HuH-7 (cell line): ENCODE measurements around the gene GXYLT1.
"Not testable (repeated sequence)": the region's sequence is repeated elsewhere in the genome, so short reads cannot be mapped to it uniquely, and the experiment has no call there.

Experiments
- DNase-seq: peaks from one replicate; pipeline ENCODE4 v3.0.0; 2011; ENCODE audit warnings: low spot score

Gene GXYLT1, protein sequence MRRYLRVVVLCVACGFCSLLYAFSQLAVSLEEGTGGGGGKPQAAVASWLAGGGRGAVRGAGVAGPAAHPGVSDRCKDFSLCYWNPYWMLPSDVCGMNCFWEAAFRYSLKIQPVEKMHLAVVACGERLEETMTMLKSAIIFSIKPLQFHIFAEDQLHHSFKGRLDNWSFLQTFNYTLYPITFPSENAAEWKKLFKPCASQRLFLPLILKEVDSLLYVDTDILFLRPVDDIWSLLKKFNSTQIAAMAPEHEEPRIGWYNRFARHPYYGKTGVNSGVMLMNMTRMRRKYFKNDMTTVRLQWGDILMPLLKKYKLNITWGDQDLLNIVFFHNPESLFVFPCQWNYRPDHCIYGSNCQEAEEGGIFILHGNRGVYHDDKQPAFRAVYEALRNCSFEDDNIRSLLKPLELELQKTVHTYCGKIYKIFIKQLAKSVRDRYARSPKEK

DNA sequence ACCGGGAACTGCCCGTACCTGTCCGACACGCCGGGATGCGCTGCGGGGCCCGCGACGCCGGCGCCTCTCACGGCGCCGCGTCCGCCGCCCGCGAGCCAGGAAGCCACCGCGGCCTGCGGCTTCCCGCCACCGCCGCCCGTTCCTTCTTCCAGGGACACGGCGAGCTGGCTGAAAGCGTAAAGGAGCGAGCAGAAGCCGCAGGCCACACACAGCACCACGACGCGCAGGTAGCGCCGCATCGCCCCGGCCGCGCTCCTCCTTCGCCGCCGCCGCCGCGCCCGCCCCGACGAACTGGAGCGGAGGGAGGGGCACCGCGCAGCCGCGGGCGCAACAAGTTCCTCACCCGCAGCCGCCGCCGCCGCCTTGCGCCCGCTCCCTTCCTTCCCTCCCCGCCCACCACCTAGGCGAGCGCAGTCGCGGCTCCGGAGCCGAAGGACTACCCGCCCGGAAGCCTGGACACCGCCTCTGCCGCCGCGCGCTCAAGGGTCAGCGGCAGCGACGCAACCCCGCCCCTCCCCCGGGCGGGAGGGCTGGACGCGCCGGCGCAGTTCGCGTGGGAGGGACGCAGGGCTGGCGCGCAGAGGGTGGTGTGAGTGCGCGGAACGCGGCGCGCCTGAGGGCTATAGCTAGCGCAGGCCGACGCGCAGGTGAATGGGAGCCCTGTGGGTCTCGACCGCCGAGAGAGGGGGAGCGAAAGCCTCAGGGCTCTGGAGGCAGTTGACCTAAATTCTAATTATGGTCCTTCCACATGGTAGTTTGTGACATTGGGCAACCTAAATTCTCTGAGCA, at the start of gene GXYLT1:
GXYLT1 (minus strand) TSS at position 467 of the 789 bp plus-strand sequence; CDS start at position 239, 228 bp downstream.
- peak; percentile 91 for DNase-seq

GRCh38 chr12:42192686-42193085, 48.0 kb upstream of the GXYLT1 start:
- DNase-seq, result no peak

DNA sequence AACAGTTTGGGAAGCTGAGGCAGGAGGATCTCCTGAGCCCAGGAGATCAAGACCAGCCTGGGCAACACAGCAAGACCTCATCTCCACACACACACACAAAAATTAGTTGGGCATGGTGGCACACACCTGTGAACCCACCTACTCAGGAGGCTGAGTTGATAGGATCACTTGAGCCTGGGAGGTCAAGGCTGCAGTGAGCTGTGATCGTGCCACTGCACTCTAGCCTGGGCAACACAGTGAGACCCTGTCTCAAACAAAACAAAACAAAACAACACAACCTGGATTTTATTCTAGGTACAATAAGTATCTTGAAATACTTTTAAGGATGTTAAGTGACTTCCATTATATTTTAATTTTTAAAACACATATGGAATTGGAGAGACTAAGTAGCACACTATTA, 47.6 kb upstream of the GXYLT1 start:
- DNase-seq, result no peak

GRCh38 chr12:42190376-42190775, 45.7 kb upstream of the GXYLT1 start:
- DNase-seq, result no peak

- not testable (repeated sequence) for DNase-seq
These were observed 43.6 kb upstream of the GXYLT1 start for GRCh38 chr12:42188275-42188674.

GRCh38 chr12:42187799-42188198, 43.1 kb upstream of the GXYLT1 start:
- no peak for DNase-seq

GRCh38 chr12:42186793-42187192, 42.1 kb upstream of the GXYLT1 start:
- no peak for DNase-seq

- DNase-seq, result no peak
These were observed 37.7 kb upstream of the GXYLT1 start for GRCh38 chr12:42182394-42182793.

DNA sequence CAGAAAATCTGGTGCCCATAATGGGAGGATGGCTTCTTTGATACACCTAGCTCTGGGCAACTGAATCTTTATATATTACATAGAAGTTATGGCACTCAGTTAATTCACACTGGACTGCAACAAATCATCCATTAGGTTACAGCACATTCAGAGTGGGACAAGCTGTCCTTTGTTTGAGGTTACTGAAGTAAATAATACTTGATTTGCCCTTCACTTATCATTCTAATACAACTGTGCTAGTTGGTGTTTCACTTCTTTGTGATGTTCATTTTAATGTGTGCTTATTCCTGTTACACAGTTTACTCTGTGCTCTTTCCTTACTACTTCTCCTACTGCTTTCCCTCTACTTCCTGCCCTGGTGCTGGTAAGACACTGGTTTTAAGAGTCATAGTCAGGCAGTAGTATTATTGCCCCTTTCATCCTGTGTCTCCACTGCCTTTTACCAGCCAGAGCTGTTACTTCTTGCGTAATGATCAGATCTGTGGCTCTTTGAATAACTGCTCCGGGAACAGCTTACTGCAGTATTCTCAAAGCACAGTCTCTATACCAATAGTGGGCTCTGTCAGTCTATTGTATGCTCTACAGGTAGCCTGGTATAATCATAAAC, 36.4 kb upstream of the GXYLT1 start:
- peak; percentile 56 for DNase-seq

GRCh38 chr12:42178101-42178500, 33.4 kb upstream of the GXYLT1 start:
- DNase-seq, result no peak

DNA sequence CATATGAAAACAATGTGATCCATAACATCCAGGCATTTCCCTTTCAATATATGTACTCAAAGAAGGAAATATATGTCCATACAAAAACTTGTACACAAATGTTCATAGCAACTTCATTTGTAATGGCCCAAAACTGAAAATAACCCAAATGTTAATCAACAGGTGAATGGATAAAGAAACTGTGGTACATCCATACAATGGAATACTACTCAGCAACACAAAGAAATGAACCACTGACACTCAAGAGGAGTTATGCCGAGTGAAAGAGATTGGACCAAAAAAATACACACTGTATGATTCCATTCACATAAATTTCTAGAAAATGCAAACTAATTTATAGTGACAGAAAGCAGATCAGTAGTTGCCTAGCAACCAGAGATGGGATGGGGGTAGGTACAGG, 30.3 kb upstream of the GXYLT1 start:
- no peak for DNase-seq

DNA sequence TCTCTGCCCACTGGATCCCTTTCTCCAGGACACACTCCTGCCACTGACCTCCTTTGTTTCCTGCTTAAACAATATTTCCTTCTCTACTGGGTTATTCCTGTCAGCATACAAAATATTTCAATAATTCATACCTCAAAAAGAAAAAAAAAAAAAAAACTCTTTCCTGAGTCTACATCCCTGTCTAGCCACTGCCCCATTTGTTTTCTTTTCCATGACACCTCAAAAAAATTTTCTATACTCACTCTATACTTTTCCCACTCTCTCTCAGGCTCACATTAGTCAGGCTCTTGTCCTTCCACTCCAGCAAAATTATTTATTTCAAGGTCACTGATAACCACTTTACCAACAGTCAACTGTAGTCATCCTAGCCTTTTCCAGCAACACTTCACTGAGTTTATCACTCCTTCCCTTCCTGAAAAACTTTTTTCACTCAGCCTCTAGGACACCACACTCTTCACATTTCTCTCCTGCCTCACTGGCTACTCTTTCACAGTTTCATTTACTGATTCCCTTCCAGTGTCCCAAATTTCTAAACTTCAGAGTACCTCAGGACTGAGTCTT, 29.4 kb upstream of the GXYLT1 start:
- no peak for DNase-seq

DNA sequence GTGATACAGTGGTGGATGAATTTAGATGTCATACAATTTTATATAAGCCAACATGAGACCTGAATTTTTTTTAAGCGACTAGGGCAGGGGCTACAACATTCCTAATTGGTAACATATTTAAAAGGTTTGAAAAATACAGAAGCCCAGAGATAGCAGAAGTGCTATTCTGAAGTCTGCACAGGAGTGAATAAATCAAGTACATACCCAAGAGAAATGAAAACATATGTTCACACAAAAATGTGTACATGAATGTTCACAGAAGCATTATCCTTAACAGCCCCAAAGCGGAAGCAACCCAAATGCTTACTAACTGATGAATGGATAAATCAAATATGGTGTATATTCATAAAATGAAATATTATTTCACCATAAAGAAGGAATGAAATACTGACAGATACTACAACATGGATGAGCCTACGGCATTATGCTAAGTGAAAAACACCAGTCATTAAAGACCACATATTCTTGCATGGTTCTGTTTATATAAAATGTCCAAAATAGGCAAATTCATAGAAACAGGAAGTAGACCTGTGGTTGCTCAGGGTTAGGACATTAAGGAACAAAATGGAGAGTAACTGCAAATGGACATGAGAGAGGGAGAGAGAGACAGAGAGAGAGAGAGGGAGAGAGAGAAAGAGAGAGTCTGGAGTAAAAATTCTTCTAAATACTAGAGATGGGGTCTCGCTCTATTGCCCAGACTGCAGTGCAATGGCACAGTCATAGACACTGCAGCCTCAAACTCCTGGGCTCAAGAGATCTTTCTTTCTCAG, 28.0 kb upstream of the GXYLT1 start:
- no peak for DNase-seq

DNA sequence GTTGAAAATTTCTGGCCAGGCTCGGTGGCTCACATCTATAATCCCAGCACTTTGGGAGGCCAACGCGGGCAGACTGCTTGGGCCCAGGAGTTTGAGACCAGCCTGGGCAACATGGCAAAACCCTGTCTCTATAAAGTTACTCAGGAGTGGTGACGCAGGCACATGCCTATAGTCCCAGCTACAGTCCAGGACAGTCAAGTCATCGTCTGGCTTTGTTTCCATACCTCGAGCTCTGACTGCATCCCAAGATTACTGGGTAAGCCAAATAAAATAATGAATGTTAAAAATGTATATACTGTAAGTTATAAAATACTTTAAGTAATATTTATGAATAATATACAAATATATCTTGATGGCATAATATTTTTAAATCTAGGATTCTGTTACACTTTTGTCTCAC, 23.0 kb upstream of the GXYLT1 start:
- no peak for DNase-seq

GRCh38 chr12:42166501-42166900, 21.8 kb upstream of the GXYLT1 start:
- DNase-seq, result no peak

DNA sequence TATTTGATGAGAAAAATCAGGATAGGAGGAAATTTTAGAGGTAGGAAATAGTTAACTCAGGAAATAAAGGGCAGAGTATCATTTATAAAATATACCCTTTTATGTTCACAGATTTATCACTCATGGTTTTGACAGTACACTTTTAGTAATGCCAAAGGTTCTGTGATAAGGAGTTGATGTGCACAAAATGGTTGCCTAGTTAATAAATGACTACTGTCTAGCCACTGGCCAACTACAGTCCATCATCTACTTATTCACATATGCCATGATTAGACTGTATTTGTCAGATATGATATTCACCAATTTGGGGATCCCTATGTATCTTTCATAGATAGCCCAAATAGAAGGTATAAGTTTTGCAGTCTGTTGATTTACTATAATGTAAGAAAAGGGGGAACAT, 19.2 kb upstream of the GXYLT1 start:
- DNase-seq, result no peak

- no peak for DNase-seq
These were observed 18.3 kb upstream of the GXYLT1 start for GRCh38 chr12:42162965-42163364.

DNA sequence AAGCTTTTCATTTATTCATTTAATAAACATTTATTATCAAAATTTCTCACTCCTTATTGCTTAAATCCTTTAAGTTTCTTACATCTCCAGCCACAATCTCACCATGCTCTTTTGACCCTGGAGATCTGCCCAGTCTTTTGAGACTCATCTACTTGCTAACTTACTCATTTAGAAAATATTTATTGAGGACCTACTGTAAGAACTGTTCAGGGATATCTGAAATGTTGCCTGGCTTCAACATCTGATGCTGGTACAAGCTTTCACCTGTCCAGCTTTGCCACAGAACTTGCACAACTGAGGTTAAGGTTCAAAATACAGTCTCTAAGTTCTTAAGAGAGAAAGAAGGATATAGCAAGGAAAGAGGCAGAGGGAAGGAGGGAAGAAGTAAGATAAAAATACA, 17.5 kb upstream of the GXYLT1 start:
- DNase-seq, result no peak

GRCh38 chr12:42161529-42161928, 16.9 kb upstream of the GXYLT1 start:
- no peak for DNase-seq

GRCh38 chr12:42156232-42156631, 11.6 kb upstream of the GXYLT1 start:
- no peak for DNase-seq

- DNase-seq, result peak; percentile 29
These were observed 1.0 kb upstream of the GXYLT1 start for GRCh38 chr12:42145552-42146215.
